Keratinocyte (primary cell): ENCODE results near the gene HPD. TPM values are rescaled to one million over a fixed set of nuclear protein-coding genes. Genes with fewer than 3 reads are reported as not detected.

Experiments used
- DNase-seq: peaks from one replicate; pipeline ENCODE4 v3.0.0-alpha.2; 2011; ENCODE audit warnings: low read depth, missing footprints, low spot score
- FAIRE-seq: peaks from 2 replicates; lab custom pipeline; 2011; peaks lifted over from hg19 to GRCh38; lab: Jason Lieb, UNC
- H2AFZ ChIP-seq: 2 replicates; pipeline ENCODE4 v1.6.0; 2012; ENCODE audit warnings: low read length, control low read depth, inconsistent platforms; ENCODE audit not compliant: control insufficient read depth
- H3K27ac ChIP-seq: 2 replicates; pipeline ENCODE4 v1.5.1; 2011; ENCODE audit warnings: low read length; ENCODE audit not compliant: control insufficient read depth, insufficient read depth
- H3K27me3 ChIP-seq: 3 replicates; pipeline ENCODE4 v1.6.0; 2011; ENCODE audit warnings: low read length; ENCODE audit not compliant: control insufficient read depth, insufficient read depth; ENCODE audit errors: extremely low read depth
- H3K36me3 ChIP-seq, 2 experiments: 2 replicates in 1 of 2; 3 replicates in 1 of 2; pipeline ENCODE4 v1.5.1; 2011; ENCODE audit warnings: low read length in 2 of 2, mild to moderate bottlenecking in 1 of 2; ENCODE audit not compliant: control insufficient read depth in 2 of 2, insufficient read depth in 2 of 2; ENCODE audit errors: extremely low read depth in 1 of 2
- H3K4me1 ChIP-seq: 3 replicates; pipeline ENCODE4 v1.5.1; 2011; ENCODE audit warnings: low read length; ENCODE audit not compliant: control insufficient read depth, insufficient read depth; ENCODE audit errors: extremely low read depth
- H3K4me2 ChIP-seq: 3 replicates; pipeline ENCODE4 v1.6.0; 2011; ENCODE audit warnings: low read depth, low read length; ENCODE audit not compliant: control insufficient read depth, insufficient read depth; ENCODE audit errors: extremely low read depth
- H3K4me3 ChIP-seq, 3 experiments: fragments of 200-600 bp in 1 of 3; sonication (generic) in 1 of 3; 2 replicates in 2 of 3; 3 replicates in 1 of 3; pipeline ENCODE4 v1.5.1; 2011 to 2016; ENCODE audit warnings: low read length in 3 of 3, mild to moderate bottlenecking in 3 of 3, control low read depth in 2 of 3, inconsistent platforms in 1 of 3, low read depth in 1 of 3, mixed read lengths in 1 of 3, mixed run types in 1 of 3, moderate library complexity in 1 of 3; ENCODE audit not compliant: control insufficient read depth in 2 of 3, insufficient read depth in 2 of 3; ENCODE audit errors: extremely low read depth in 1 of 3
- H3K79me2 ChIP-seq: 2 replicates; pipeline ENCODE4 v1.6.0; 2012; ENCODE audit warnings: low read length; ENCODE audit not compliant: control insufficient read depth, insufficient read depth
- H3K9ac ChIP-seq: 3 replicates; pipeline ENCODE4 v1.6.0; 2011; ENCODE audit warnings: low read length; ENCODE audit not compliant: control insufficient read depth, insufficient read depth; ENCODE audit errors: extremely low read depth
- H3K9me1 ChIP-seq: 3 replicates; pipeline ENCODE4 v1.6.0; 2011; ENCODE audit warnings: low read length; ENCODE audit not compliant: control insufficient read depth, insufficient read depth; ENCODE audit errors: extremely low read depth
- H3K9me3 ChIP-seq: 2 replicates; pipeline ENCODE4 v1.5.1; 2012; ENCODE audit warnings: low read depth, low read length; ENCODE audit not compliant: control insufficient read depth
- H4K20me1 ChIP-seq: 3 replicates; pipeline ENCODE4 v1.6.0; 2011; ENCODE audit warnings: low read length; ENCODE audit not compliant: control insufficient read depth, insufficient read depth; ENCODE audit errors: extremely low read depth
- EZH2 ChIP-seq: IDR thresholded peaks from one replicate; pipeline ENCODE4 v1.6.1; 2012; ENCODE audit warnings: inconsistent platforms, mild to moderate bottlenecking, low read length, moderate library complexity
- dilution Hi-C: fragments of 300-500 bp; cut with MboI; formaldehyde crosslinking; loops from one replicate; pipeline ENCODE4 v1.7.0; 2020; ENCODE audit warnings: low sequenced_read_pairs; ENCODE audit not compliant: extremely low pct_ligation_motif_present
- polyA plus RNA-seq, 5 experiments: library from polyadenylated mRNA; depleted of rRNA in 3 of 5; stranded (reverse) in 3 of 5; stranded (forward) in 1 of 5; unstranded in 1 of 5; fragments of >200 nt; gene quantifications; 1 replicate in 1 of 5; 2 replicates in 3 of 5; 3 replicates in 1 of 5; pipeline versions ENCODE4 v1.2.1 to v1.2.3, GENCODE V29; 2011 to 2012; ENCODE audit warnings: missing spikeins in 2 of 5, low read depth in 1 of 5, low replicate concordance in 1 of 5
- TF ChIP-seq, protein P1 (sequence below), 3 experiments: IDR thresholded peaks in 1 of 3; conservative IDR thresholded peaks in 1 of 3; optimal IDR thresholded peaks in 1 of 3; 2 replicates in 2 of 3; 3 replicates in 1 of 3; pipeline versions ENCODE3 to v1.5.1; 2011; ENCODE audit warnings: low read length in 3 of 3, mild to moderate bottlenecking in 3 of 3, moderate library complexity in 2 of 3, control low read depth in 1 of 3, inconsistent platforms in 1 of 3; ENCODE audit not compliant: insufficient read depth in 2 of 3; ENCODE audit errors: extremely low read depth in 1 of 3

Gene HPD
- polyA plus RNA-seq, 1 donor (not counting 4 experiments of a cell fraction or from before 2014, with no cell fraction given) = not detected

DNA sequence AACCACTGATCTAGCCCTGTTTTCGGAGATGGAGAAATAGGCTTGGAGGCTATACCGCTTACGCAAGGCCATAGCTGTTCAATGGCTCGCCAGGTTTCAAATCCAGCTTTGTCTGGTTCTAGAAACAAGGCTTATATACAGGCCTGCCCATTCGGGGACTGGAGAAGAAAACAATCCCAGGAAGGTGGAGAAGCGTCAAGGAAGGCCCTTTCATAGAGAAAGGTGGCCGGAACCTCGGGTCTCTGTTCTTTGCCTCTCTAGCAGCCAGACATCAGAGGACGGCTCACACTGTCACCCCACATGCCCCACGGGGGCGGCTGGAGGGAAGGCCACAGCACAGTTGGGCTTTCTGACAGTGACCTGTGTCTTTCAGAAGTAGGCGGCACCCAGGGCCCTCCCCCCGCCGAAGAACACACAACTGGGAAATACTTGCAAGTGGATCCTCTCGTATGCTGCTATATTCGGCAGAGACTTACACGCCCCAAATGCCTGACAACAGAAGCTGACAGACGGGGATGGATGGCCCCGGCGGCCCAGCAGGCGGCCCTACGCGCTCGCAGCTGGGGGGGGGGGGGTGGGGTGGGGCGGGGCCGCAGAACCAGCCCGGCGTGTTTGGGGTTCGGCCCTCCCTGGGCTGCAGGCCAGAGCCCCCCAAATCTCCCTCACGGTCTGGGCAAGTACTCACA lies 59.4 kb downstream of the HPD start:
- H3K4me1 ChIP-seq = peaks cover 51% of the 10 kb centered on the region
- no peaks in the 10 kb centered on the region for H3K9me1 ChIP-seq
- H3K4me3 ChIP-seq = peak overlapping the region; percentile 50 to 62 (median 58)
- H3K9ac ChIP-seq = peak overlapping the region; percentile 98
- H3K27me3 ChIP-seq = no peaks in the 10 kb centered on the region
- H4K20me1 ChIP-seq = no peaks in the 10 kb centered on the region
- DNase-seq (no peak), FAIRE-seq (no peak)
- dilution Hi-C loops = no loop called here
- H2AFZ ChIP-seq = peak overlapping the region; percentile 37
- H3K4me2 ChIP-seq = peak overlapping the region; percentile 95
- peak overlapping the region; percentile 90 for H3K27ac ChIP-seq
- H3K79me2 ChIP-seq = peaks cover 11% of the 10 kb centered on the region
- no peaks in the 10 kb centered on the region for H3K9me3 ChIP-seq
- no peak for TF ChIP-seq EZH2
- TF ChIP-seq, protein P1, sequence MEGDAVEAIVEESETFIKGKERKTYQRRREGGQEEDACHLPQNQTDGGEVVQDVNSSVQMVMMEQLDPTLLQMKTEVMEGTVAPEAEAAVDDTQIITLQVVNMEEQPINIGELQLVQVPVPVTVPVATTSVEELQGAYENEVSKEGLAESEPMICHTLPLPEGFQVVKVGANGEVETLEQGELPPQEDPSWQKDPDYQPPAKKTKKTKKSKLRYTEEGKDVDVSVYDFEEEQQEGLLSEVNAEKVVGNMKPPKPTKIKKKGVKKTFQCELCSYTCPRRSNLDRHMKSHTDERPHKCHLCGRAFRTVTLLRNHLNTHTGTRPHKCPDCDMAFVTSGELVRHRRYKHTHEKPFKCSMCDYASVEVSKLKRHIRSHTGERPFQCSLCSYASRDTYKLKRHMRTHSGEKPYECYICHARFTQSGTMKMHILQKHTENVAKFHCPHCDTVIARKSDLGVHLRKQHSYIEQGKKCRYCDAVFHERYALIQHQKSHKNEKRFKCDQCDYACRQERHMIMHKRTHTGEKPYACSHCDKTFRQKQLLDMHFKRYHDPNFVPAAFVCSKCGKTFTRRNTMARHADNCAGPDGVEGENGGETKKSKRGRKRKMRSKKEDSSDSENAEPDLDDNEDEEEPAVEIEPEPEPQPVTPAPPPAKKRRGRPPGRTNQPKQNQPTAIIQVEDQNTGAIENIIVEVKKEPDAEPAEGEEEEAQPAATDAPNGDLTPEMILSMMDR (optimal IDR thresholded peaks at IDR 0.05 in 1 of 3, IDR thresholded peaks at IDR 0.05 in 1 of 3, conservative IDR thresholded peaks at IDR 0.05 in 1 of 3; ENCODE audit: extremely low read depth in 1 of 3, insufficient read depth in 2 of 3, low read length in 3 of 3) = peak in 1 of 3 experiments; percentile 5
- H3K36me3 ChIP-seq = peaks cover 5 to 6% of the 10 kb centered on the region in 2 experiments

DNA sequence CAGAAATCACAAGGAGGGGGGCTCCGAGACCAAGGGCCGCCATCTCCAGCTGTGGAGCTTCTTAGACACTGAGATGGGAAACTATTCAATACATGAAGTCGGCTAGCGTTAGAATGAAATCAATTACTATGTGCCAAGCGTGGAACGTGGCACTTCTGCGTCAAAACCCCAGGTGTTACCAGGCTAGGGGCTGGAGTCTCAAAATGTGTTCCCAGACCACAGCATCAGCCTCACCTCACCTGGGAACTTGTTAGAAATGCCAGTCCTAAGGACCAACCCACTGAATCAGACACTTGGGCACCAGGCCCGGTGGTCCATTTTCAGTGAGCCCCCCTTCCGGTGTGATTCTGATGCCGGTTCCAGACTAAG lies 59.9 kb downstream of the HPD start:
- H3K79me2 ChIP-seq = peaks cover 11% of the 10 kb centered on the region
- no peak for FAIRE-seq
- no peaks in the 10 kb centered on the region for H4K20me1 ChIP-seq
- H3K4me1 ChIP-seq = peaks cover 54% of the 10 kb centered on the region
- no peak overlapping the region for H2AFZ ChIP-seq
- H3K9me1 ChIP-seq = no peaks in the 10 kb centered on the region
- H3K36me3 ChIP-seq = peaks cover 5 to 6% of the 10 kb centered on the region in 2 experiments
- peak overlapping the region; percentile 90 for H3K27ac ChIP-seq
- no peak for TF ChIP-seq EZH2
- TF ChIP-seq, protein P1 (optimal IDR thresholded peaks at IDR 0.05 in 1 of 3, IDR thresholded peaks at IDR 0.05 in 1 of 3, conservative IDR thresholded peaks at IDR 0.05 in 1 of 3; ENCODE audit: extremely low read depth in 1 of 3, insufficient read depth in 2 of 3, low read length in 3 of 3) = no peak
- dilution Hi-C loops = no loop called here
- H3K4me2 ChIP-seq = peak overlapping the region; percentile 83
- H3K9me3 ChIP-seq = no peaks in the 10 kb centered on the region
- peak overlapping the region; percentile 27 to 50 (median 31) for H3K4me3 ChIP-seq
- H3K9ac ChIP-seq = peak overlapping the region; percentile 98
- no peak for DNase-seq
- H3K27me3 ChIP-seq = no peaks in the 10 kb centered on the region
